ENCODE measurements around the gene LSS. TPM values are rescaled to one million over a fixed set of nuclear protein-coding genes. Genes with fewer than 3 reads are reported as not detected.
"Not testable (repeated sequence)": the region's sequence is repeated elsewhere in the genome, so short reads cannot be mapped to it uniquely, and the experiment has no call there.

LSS gene
- total RNA-seq, 4 donors from 2014 or later, result 53.2 to 75.2 (median 62.3) TPM

DNA sequence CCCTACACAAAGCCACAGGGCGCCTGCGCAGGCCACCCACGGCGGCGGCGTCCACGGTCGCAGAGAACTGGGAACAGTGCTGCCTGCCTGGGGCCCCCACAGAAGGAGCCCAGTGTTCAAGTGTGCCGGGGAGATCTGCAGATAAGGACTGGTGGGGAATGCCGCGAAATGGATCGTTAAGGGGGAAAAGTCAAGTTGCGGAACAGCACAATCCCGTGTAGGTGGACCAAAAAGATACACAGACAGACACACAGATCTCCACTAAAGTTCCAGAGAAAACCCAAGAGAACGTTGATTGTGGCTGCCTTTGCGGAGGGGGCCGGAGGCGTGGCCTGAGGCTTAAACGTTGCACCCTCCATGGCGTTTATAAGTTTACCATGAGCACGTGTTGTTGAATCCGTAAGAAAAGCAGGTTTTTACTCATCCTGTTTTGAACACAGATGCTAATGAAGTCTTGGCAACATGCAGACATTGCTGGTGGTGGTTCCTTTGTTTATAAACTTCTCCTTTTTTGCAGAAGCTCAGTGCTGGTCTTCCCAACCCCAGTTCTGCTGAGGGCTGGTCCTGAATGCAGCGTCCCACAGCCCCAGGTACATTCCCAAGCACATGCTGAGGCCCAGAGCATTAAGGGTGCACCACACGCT is 48.4 kb downstream of the LSS start:
- Histone ChIP-seq H3K27ac (no peak overlapping the region), H3K9me3 (no peaks in the 10 kb centered on the region), H3K4me1 (peaks cover 0 to 4% (median under 1%) of the 10 kb centered on the region in 4 donors), H3K27me3 (no peaks in the 10 kb centered on the region), H3K36me3 (no peaks in the 10 kb centered on the region), H3K4me3 (no peak overlapping the region)
- in situ Hi-C loops (cut with MboI; ENCODE audit: low pct_ligation_motif_present in 1 of 4, low pct_unique_long_range_greater_than_20kb in 1 of 4, low sequenced_read_pairs in 3 of 4), result no loop called here
- intact Hi-C loops (cut with DNase I; ENCODE audit: low total_unique reads), result no loop called here
- DNase-seq, result no peak
- WGBS, 2 donors (ENCODE audit: low coverage in 1 of 2), result 79% methylated on average over 24 of the region's 24 CpGs; no CpG with 5 or more reads in 1 of the 2 donors
- TF ChIP-seq, protein P1, sequence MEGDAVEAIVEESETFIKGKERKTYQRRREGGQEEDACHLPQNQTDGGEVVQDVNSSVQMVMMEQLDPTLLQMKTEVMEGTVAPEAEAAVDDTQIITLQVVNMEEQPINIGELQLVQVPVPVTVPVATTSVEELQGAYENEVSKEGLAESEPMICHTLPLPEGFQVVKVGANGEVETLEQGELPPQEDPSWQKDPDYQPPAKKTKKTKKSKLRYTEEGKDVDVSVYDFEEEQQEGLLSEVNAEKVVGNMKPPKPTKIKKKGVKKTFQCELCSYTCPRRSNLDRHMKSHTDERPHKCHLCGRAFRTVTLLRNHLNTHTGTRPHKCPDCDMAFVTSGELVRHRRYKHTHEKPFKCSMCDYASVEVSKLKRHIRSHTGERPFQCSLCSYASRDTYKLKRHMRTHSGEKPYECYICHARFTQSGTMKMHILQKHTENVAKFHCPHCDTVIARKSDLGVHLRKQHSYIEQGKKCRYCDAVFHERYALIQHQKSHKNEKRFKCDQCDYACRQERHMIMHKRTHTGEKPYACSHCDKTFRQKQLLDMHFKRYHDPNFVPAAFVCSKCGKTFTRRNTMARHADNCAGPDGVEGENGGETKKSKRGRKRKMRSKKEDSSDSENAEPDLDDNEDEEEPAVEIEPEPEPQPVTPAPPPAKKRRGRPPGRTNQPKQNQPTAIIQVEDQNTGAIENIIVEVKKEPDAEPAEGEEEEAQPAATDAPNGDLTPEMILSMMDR (IDR thresholded peaks at IDR 0.05), result no peak
- TF ChIP-seq POLR2AphosphoS5 (IDR thresholded peaks at IDR 0.05), result no peak
- TF ChIP-seq EP300 (IDR thresholded peaks at IDR 0.05; ENCODE audit: low read depth), result no peak
- no peak for TF ChIP-seq POLR2A (IDR thresholded peaks at IDR 0.05)

DNA sequence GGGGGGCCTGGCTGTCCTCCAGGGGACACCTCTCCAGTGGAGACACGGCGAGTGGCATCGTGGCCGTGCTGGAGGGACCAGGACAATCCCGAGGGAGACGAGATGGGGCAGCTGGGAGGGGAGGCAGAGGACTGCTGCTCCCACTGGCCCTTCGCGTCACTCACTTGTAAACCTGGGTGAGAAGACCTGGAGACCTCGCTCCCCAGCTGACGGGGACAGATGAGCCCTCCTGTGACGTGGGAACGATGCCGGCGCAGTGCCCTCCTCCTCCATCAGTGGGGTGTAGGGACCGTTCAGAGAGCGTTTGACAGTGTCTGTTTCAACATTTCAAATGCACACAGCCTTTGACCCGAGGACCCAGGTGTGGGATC is 48.9 kb downstream of the LSS start:
- in situ Hi-C loops (cut with MboI; ENCODE audit: low pct_ligation_motif_present in 1 of 4, low pct_unique_long_range_greater_than_20kb in 1 of 4, low sequenced_read_pairs in 3 of 4) (no loop called here), intact Hi-C loops (cut with DNase I; ENCODE audit: low total_unique reads) (no loop called here)
- Histone ChIP-seq H3K4me1 (peaks cover 0 to 4% (median 0%) of the 10 kb centered on the region in 4 donors), H3K36me3 (no peaks in the 10 kb centered on the region), H3K9me3 (no peaks in the 10 kb centered on the region), H3K27me3 (no peaks in the 10 kb centered on the region), H3K27ac (no peak overlapping the region), H3K4me3 (no peak overlapping the region)
- DNase-seq, result no peak
- TF ChIP-seq POLR2AphosphoS5 (IDR thresholded peaks at IDR 0.05) (no peak), EP300 (IDR thresholded peaks at IDR 0.05; ENCODE audit: low read depth) (no peak), POLR2A (IDR thresholded peaks at IDR 0.05) (no peak)
- TF ChIP-seq, protein P1 (IDR thresholded peaks at IDR 0.05), result no peak
- 85% methylated on average over 17 of the region's 17 CpGs; no CpG with 5 or more reads in 1 of the 2 donors for WGBS, 2 donors (ENCODE audit: low coverage in 1 of 2)

DNA sequence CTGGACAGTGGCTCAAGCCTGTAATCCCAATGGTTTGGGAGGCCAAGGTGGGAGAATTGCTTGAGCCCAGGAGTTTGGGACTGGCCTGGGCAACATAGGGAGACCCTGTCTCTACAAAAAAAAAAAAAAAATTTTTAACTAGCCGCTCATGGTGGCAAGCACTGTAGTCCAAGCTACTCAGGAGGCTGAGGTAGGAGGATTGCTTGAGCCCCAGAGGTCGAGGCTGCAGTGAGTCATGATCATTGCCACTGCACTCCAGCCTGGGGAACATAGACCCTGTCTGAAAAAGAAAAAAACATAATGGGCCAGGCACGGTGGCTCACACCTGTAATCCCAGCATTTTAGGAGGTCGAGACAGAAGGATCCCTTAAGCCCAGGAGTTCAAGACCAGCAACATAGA is 49.6 kb downstream of the LSS start:
- no peaks in the 10 kb centered on the region for H3K9me3 ChIP-seq
- WGBS, 2 donors (ENCODE audit: low coverage in 1 of 2), result 77 to 80% methylated on average over 1 to 4 of the region's 4 CpGs
- H3K36me3 ChIP-seq, result no peaks in the 10 kb centered on the region
- in situ Hi-C loops (cut with MboI; ENCODE audit: low pct_ligation_motif_present in 1 of 4, low pct_unique_long_range_greater_than_20kb in 1 of 4, low sequenced_read_pairs in 3 of 4), result no loop called here
- peaks cover 0 to 2% (median 0%) of the 10 kb centered on the region in 4 donors for H3K4me1 ChIP-seq
- no peak overlapping the region for H3K4me3 ChIP-seq
- DNase-seq, result no peak
- intact Hi-C loops (cut with DNase I; ENCODE audit: low total_unique reads), result no loop called here
- H3K27ac ChIP-seq, result no peak overlapping the region
- TF ChIP-seq POLR2A (IDR thresholded peaks at IDR 0.05), result no peak
- no peak for TF ChIP-seq EP300 (IDR thresholded peaks at IDR 0.05; ENCODE audit: low read depth)
- TF ChIP-seq, protein P1 (IDR thresholded peaks at IDR 0.05), result no peak
- no peak for TF ChIP-seq POLR2AphosphoS5 (IDR thresholded peaks at IDR 0.05)
- no peaks in the 10 kb centered on the region for H3K27me3 ChIP-seq

DNA sequence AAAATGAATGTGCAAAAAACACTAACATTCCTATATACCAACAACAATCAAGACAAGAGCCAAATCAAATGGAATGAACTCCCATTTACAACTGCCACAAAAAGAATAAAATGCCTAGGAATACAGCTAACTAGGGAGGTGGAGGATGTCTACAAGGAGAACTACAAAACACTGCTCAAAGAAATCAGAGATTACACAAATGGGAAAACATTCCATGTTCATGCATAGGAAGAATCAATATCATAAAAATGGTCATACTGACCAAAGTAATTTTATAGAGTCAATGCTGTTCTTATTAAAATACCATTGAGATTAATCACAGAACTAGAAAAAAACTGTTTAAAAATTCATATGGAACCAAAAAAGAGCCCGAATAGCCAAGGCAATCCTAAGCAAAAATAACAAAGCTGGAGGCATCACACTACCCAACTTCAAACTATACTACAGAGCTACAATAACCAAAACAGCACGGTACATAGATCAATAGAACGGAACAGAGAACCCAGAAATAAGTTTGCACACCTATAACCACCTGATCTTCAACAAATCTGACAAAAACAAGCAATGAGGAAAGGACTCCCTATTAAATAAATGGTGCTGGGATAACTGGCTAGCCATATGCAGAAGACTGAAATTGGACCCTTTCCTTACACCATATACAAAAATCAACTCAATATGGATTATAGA is 52.0 kb downstream of the LSS start:
- intact Hi-C loops (cut with DNase I; ENCODE audit: low total_unique reads); H3K4me3 ChIP-seq; H3K36me3 ChIP-seq; H3K9me3 ChIP-seq; H3K27me3 ChIP-seq; H3K27ac ChIP-seq; DNase-seq; in situ Hi-C loops (cut with MboI; ENCODE audit: low pct_ligation_motif_present in 1 of 4, low pct_unique_long_range_greater_than_20kb in 1 of 4, low sequenced_read_pairs in 3 of 4); H3K4me1 ChIP-seq: not testable (repeated sequence)
- 84 to 91% methylated on average over 3 of the region's 3 CpGs for WGBS, 2 donors (ENCODE audit: low coverage in 1 of 2)

Measured in transverse colon (tissue), 4 donors.